SK-N-MC (cell line): Measurements from ENCODE around the gene ANKDD1B.
A peak's percentile ranks its signal among the peaks of the same experiment; 100 is the strongest.
"Not testable (repeated sequence)": the region's sequence is repeated elsewhere in the genome, so short reads cannot be mapped to it uniquely, and the experiment has no call there.

Source experiments
- DNase-seq: peaks from one replicate; pipeline ENCODE4 v3.0.0-alpha.2; 2011; ENCODE audit warnings: low read depth, low spot score
- H3K27ac ChIP-seq: fragments of 200-600 bp; sonication (generic); 2 replicates; pipeline ENCODE4 v1.5.1; 2016; ENCODE audit warnings: mixed run types
- H3K36me3 ChIP-seq: fragments of 200-600 bp; sonication (generic); 2 replicates; pipeline ENCODE4 v1.6.1; 2017; ENCODE audit warnings: antibody characterized with exemption, low read length, mixed read lengths; ENCODE audit not compliant: insufficient read depth
- H3K4me3 ChIP-seq: fragments of 200-600 bp; sonication (generic); 2 replicates; pipeline ENCODE4 v1.5.1; 2016
- H3K9ac ChIP-seq: fragments of 200-600 bp; sonication (generic); 2 replicates; pipeline ENCODE4 v1.8.0; 2017; ENCODE audit warnings: mixed run types, mixed read lengths; ENCODE audit not compliant: insufficient read length
- H3K9me3 ChIP-seq: fragments of 200-600 bp; sonication (generic); 2 replicates; pipeline ENCODE4 v1.6.1; 2017; ENCODE audit warnings: low read depth, mild to moderate bottlenecking, antibody characterized with exemption, low read length, moderate library complexity, mixed read lengths
- EZH2 ChIP-seq: fragments of 200-600 bp; sonication (generic); IDR thresholded peaks from one replicate; pipeline ENCODE4 v1.6.1; 2017; ENCODE audit warnings: antibody characterized with exemption
- FOXP2 ChIP-seq: optimal IDR thresholded peaks from 2 replicates; pipeline ENCODE3; 2011; ENCODE audit warnings: mild to moderate bottlenecking, moderate library complexity; ENCODE audit not compliant: insufficient read depth; ENCODE audit errors: extremely low read length, control extremely low read depth
- POLR2AphosphoS5 ChIP-seq: IDR thresholded peaks from 2 replicates; pipeline ENCODE4 v1.6.1; 2012; ENCODE audit warnings: mild to moderate bottlenecking, low read depth, low read length, borderline replicate concordance

Gene ANKDD1B

GRCh38 chr5:75675783-75676182, 64.5 kb downstream of the ANKDD1B start:
- H3K36me3 ChIP-seq: peaks cover 22% of the 10 kb centered on the region
- no peak for DNase-seq
- H3K9ac ChIP-seq: no peak overlapping the region
- no peak for TF ChIP-seq EZH2
- no peak overlapping the region for H3K4me3 ChIP-seq
- no peak overlapping the region for H3K27ac ChIP-seq
- H3K9me3 ChIP-seq: no peaks in the 10 kb centered on the region

- no peak overlapping the region for H3K4me3 ChIP-seq
- no peaks in the 10 kb centered on the region for H3K9me3 ChIP-seq
- 0 out of 2 replicates have a peak overlapping the region, but pooled peaks have one; percentile 4 for H3K27ac ChIP-seq
- peaks cover 18% of the 10 kb centered on the region for H3K36me3 ChIP-seq
- TF ChIP-seq EZH2: no peak
- TF ChIP-seq FOXP2: no peak
- TF ChIP-seq POLR2AphosphoS5: no peak
- H3K9ac ChIP-seq: no peak overlapping the region
- no peak for DNase-seq
Observed at GRCh38 chr5:75677607-75678006, 66.4 kb downstream of the ANKDD1B start.

GRCh38 chr5:75678155-75678554, 66.9 kb downstream of the ANKDD1B start:
- no peaks in the 10 kb centered on the region for H3K9me3 ChIP-seq
- peaks cover 14% of the 10 kb centered on the region for H3K36me3 ChIP-seq
- no peak overlapping the region for H3K9ac ChIP-seq
- DNase-seq: no peak
- no peak overlapping the region for H3K4me3 ChIP-seq
- TF ChIP-seq FOXP2: no peak
- no peak for TF ChIP-seq POLR2AphosphoS5
- TF ChIP-seq EZH2: no peak
- H3K27ac ChIP-seq: 0 out of 2 replicates have a peak overlapping the region, but pooled peaks have one; percentile 4

- peak overlapping the region; percentile 71 for H3K27ac ChIP-seq
- DNase-seq: peak; percentile 39
- peaks cover 23% of the 10 kb centered on the region for H3K36me3 ChIP-seq
- H3K9ac ChIP-seq: peak overlapping the region; percentile 50
- TF ChIP-seq EZH2 (no peak), POLR2AphosphoS5 (no peak), FOXP2 (no peak)
- peak overlapping the region; percentile 21; the same call in 1 of the 2 replicates for H3K4me3 ChIP-seq
- H3K9me3 ChIP-seq: no peaks in the 10 kb centered on the region
Observed at GRCh38 chr5:75681125-75681830, 70.0 kb downstream of the ANKDD1B start.

GRCh38 chr5:75685141-75685540, 73.9 kb downstream of the ANKDD1B start:
- DNase-seq: no peak
- Histone ChIP-seq H3K9ac (no peak overlapping the region), H3K36me3 (peaks cover 55% of the 10 kb centered on the region), H3K9me3 (no peaks in the 10 kb centered on the region), H3K4me3 (no peak overlapping the region), H3K27ac (no peak overlapping the region)
- TF ChIP-seq EZH2 (no peak), POLR2AphosphoS5 (no peak), FOXP2 (no peak)

GRCh38 chr5:75686480-75686879, 75.2 kb downstream of the ANKDD1B start:
- Histone ChIP-seq H3K27ac (no peak overlapping the region), H3K36me3 (peaks cover 62% of the 10 kb centered on the region)
- TF ChIP-seq EZH2: no peak
- TF ChIP-seq FOXP2: no peak
- TF ChIP-seq POLR2AphosphoS5: no peak

GRCh38 chr5:75690669-75691068, 79.4 kb downstream of the ANKDD1B start:
- Histone ChIP-seq H3K9ac (no peak overlapping the region), H3K36me3 (peaks cover 70% of the 10 kb centered on the region), H3K9me3 (no peaks in the 10 kb centered on the region), H3K27ac (no peak overlapping the region), H3K4me3 (no peak overlapping the region)
- DNase-seq: no peak
- TF ChIP-seq FOXP2 (no peak), POLR2AphosphoS5 (no peak)

More at GRCh38 chr5:75686480-75686879, 75.2 kb downstream of the ANKDD1B start:
- DNase-seq: no peak
- no peak overlapping the region for H3K9ac ChIP-seq
- no peaks in the 10 kb centered on the region for H3K9me3 ChIP-seq
- no peak overlapping the region for H3K4me3 ChIP-seq

GRCh38 chr5:75694781-75695180, 83.5 kb downstream of the ANKDD1B start:
- H3K9me3 ChIP-seq: no peaks in the 10 kb centered on the region
- no peak overlapping the region for H3K4me3 ChIP-seq
- H3K9ac ChIP-seq: no peak overlapping the region
- DNase-seq: no peak
- TF ChIP-seq POLR2AphosphoS5 (no peak), FOXP2 (no peak), EZH2 (no peak)
- peaks cover 35% of the 10 kb centered on the region for H3K36me3 ChIP-seq
- H3K27ac ChIP-seq: no peak overlapping the region

- H3K27ac ChIP-seq, H3K9me3 ChIP-seq, H3K4me3 ChIP-seq, H3K9ac ChIP-seq, DNase-seq: not testable (repeated sequence)
- H3K36me3 ChIP-seq: peaks cover 26% of the 10 kb centered on the region
Observed at GRCh38 chr5:75695472-75696351, 84.5 kb downstream of the ANKDD1B start.
